Measurements from ENCODE around the gene SLC5A6.

Gene SLC5A6

GRCh38 chr2:27243391-27244130 lies 31.5 kb upstream of the SLC5A6 start:
- DNase-seq = no peak
- TF ChIP-seq GATA1 (IDR thresholded peaks at IDR 0.05; ENCODE audit: low read depth, low read length) (no peak), POLR2A (IDR thresholded peaks at IDR 0.05; ENCODE audit: low read length) (no peak)

- TF ChIP-seq GATA1 (IDR thresholded peaks at IDR 0.05; ENCODE audit: low read depth, low read length) (no peak), POLR2A (IDR thresholded peaks at IDR 0.05; ENCODE audit: low read length) (no peak)
- no peak for DNase-seq
Measured at GRCh38 chr2:27242614-27242951, 30.5 kb upstream of the SLC5A6 start.

GRCh38 chr2:27241761-27242613 lies 29.9 kb upstream of the SLC5A6 start:
- DNase-seq = no peak
- no peak for TF ChIP-seq GATA1 (IDR thresholded peaks at IDR 0.05; ENCODE audit: low read depth, low read length)
- no peak for TF ChIP-seq POLR2A (IDR thresholded peaks at IDR 0.05; ENCODE audit: low read length)

GRCh38 chr2:27240406-27240805 lies 28.3 kb upstream of the SLC5A6 start:
- TF ChIP-seq POLR2A (IDR thresholded peaks at IDR 0.05; ENCODE audit: low read length) = no peak
- TF ChIP-seq GATA1 (IDR thresholded peaks at IDR 0.05; ENCODE audit: low read depth, low read length) = no peak
- no peak for DNase-seq

GRCh38 chr2:27238976-27239375 lies 26.9 kb upstream of the SLC5A6 start:
- no peak for DNase-seq

GRCh38 chr2:27237341-27237945 lies 25.4 kb upstream of the SLC5A6 start:
- TF ChIP-seq POLR2A (IDR thresholded peaks at IDR 0.05; ENCODE audit: low read length) = no peak
- TF ChIP-seq GATA1 (IDR thresholded peaks at IDR 0.05; ENCODE audit: low read depth, low read length) = no peak
- no peak for DNase-seq

More at GRCh38 chr2:27238976-27239375, 26.9 kb upstream of the SLC5A6 start:
- TF ChIP-seq POLR2A (IDR thresholded peaks at IDR 0.05; ENCODE audit: low read length) (no peak), GATA1 (IDR thresholded peaks at IDR 0.05; ENCODE audit: low read depth, low read length) (no peak)

- no peak for DNase-seq
- TF ChIP-seq POLR2A (IDR thresholded peaks at IDR 0.05; ENCODE audit: low read length) = no peak
- no peak for TF ChIP-seq GATA1 (IDR thresholded peaks at IDR 0.05; ENCODE audit: low read depth, low read length)
Measured at GRCh38 chr2:27236626-27237025, 24.6 kb upstream of the SLC5A6 start.

- no peak for DNase-seq
Measured at GRCh38 chr2:27236136-27236535, 24.1 kb upstream of the SLC5A6 start.

GRCh38 chr2:27233341-27233740 lies 21.3 kb upstream of the SLC5A6 start:
- DNase-seq = no peak
- TF ChIP-seq POLR2A (IDR thresholded peaks at IDR 0.05; ENCODE audit: low read length) (no peak), GATA1 (IDR thresholded peaks at IDR 0.05; ENCODE audit: low read depth, low read length) (no peak)

More at GRCh38 chr2:27236136-27236535, 24.1 kb upstream of the SLC5A6 start:
- TF ChIP-seq GATA1 (IDR thresholded peaks at IDR 0.05; ENCODE audit: low read depth, low read length) (no peak), POLR2A (IDR thresholded peaks at IDR 0.05; ENCODE audit: low read length) (no peak)

GRCh38 chr2:27231921-27232320 lies 19.9 kb upstream of the SLC5A6 start:
- no peak for TF ChIP-seq GATA1 (IDR thresholded peaks at IDR 0.05; ENCODE audit: low read depth, low read length)
- DNase-seq = no peak

- TF ChIP-seq POLR2A (IDR thresholded peaks at IDR 0.05; ENCODE audit: low read length) = no peak
- no peak for TF ChIP-seq GATA1 (IDR thresholded peaks at IDR 0.05; ENCODE audit: low read depth, low read length)
- DNase-seq = no peak
Measured at GRCh38 chr2:27227501-27227900, 15.4 kb upstream of the SLC5A6 start.

- no peak for TF ChIP-seq POLR2A (IDR thresholded peaks at IDR 0.05; ENCODE audit: low read length)
- no peak for TF ChIP-seq GATA1 (IDR thresholded peaks at IDR 0.05; ENCODE audit: low read depth, low read length)
- no peak for DNase-seq
Measured at GRCh38 chr2:27225526-27225925, 13.5 kb upstream of the SLC5A6 start.

- TF ChIP-seq GATA1 (IDR thresholded peaks at IDR 0.05; ENCODE audit: low read depth, low read length) = no peak
- no peak for TF ChIP-seq POLR2A (IDR thresholded peaks at IDR 0.05; ENCODE audit: low read length)
- no peak for DNase-seq
Measured at GRCh38 chr2:27223416-27223815, 11.3 kb upstream of the SLC5A6 start.

GRCh38 chr2:27222407-27222806 lies 10.3 kb upstream of the SLC5A6 start:
- no peak for DNase-seq
- TF ChIP-seq GATA1 (IDR thresholded peaks at IDR 0.05; ENCODE audit: low read depth, low read length) (no peak), POLR2A (IDR thresholded peaks at IDR 0.05; ENCODE audit: low read length) (no peak)

Data from erythroblast (primary cell).